GM23338 (cell line): Measurements from ENCODE around the gene PTPRN2. TPM values are rescaled to one million over a fixed set of nuclear protein-coding genes. Genes with fewer than 3 reads are reported as not detected.

Source experiments
- ATAC-seq: fragments of 200-7000 bp; cut with Tn5 transposase; 3 replicates; pipeline ENCODE4 v1.9.1; 2020
- DNase-seq: peaks from one replicate; pipeline ENCODE4 v3.0.0-alpha.2; 2015; ENCODE audit warnings: low spot score
- H2AFZ ChIP-seq: fragments of 200-600 bp; sonication (generic); 2 replicates; pipeline ENCODE4 v1.8.0; 2016; ENCODE audit warnings: antibody characterized with exemption, mild to moderate bottlenecking, moderate library complexity
- H3F3A ChIP-seq: fragments of 200-600 bp; sonication (generic); replicated peaks from 2 replicates; pipeline ENCODE4 v1.8.0; 2017; ENCODE audit warnings: antibody characterized with exemption, mixed run types, low read depth
- H3K27ac ChIP-seq: fragments of 200-600 bp; sonication (generic); 2 replicates; pipeline ENCODE4 v1.6.1; 2016; ENCODE audit warnings: low read depth
- H3K27me3 ChIP-seq: fragments of 200-600 bp; sonication (generic); 2 replicates; pipeline ENCODE4 v1.8.0; 2016; ENCODE audit warnings: mild to moderate bottlenecking, mixed run types, moderate library complexity; ENCODE audit not compliant: insufficient read depth
- H3K36me3 ChIP-seq: fragments of 200-600 bp; sonication (generic); 2 replicates; pipeline ENCODE4 v1.8.0; 2016; ENCODE audit warnings: mild to moderate bottlenecking; ENCODE audit not compliant: insufficient read depth
- H3K4me1 ChIP-seq: fragments of 200-600 bp; sonication (generic); 2 replicates; pipeline ENCODE4 v1.8.0; 2016; ENCODE audit warnings: mild to moderate bottlenecking, moderate library complexity; ENCODE audit not compliant: insufficient read depth
- H3K4me2 ChIP-seq: fragments of 200-600 bp; sonication (generic); 2 replicates; pipeline ENCODE4 v1.7.1; 2017; ENCODE audit warnings: mixed run types
- H3K4me3 ChIP-seq: fragments of 200-600 bp; sonication (generic); 2 replicates; pipeline ENCODE4 v1.6.1; 2016; ENCODE audit warnings: mixed run types
- H3K79me2 ChIP-seq: fragments of 200-600 bp; sonication (generic); replicated peaks from 2 replicates; pipeline ENCODE4 v1.8.0; 2017; ENCODE audit warnings: mild to moderate bottlenecking; ENCODE audit not compliant: insufficient read depth
- H3K9me2 ChIP-seq: fragments of 200-600 bp; sonication (generic); 2 replicates; pipeline ENCODE4 v1.8.0; 2017; ENCODE audit not compliant: insufficient read depth
- H4K20me1 ChIP-seq: fragments of 200-600 bp; sonication (generic); replicated peaks from 2 replicates; pipeline ENCODE4 v1.8.0; 2017; ENCODE audit warnings: mild to moderate bottlenecking; ENCODE audit not compliant: insufficient read depth
- H3K27ac Mint-ChIP-seq: 2 replicates; pipeline ENCODE4 v1.8.0; 2020; ENCODE audit warnings: inconsistent platforms, mild to moderate bottlenecking, moderate library complexity, mixed read lengths
- H3K27me3 Mint-ChIP-seq: 3 replicates; pipeline ENCODE4 v1.8.0; 2022; ENCODE audit warnings: low read depth, mild to moderate bottlenecking, moderate library complexity, mixed read lengths, inconsistent platforms; ENCODE audit not compliant: insufficient read depth, poor library complexity
- H3K36me3 Mint-ChIP-seq: 3 replicates; pipeline ENCODE4 v1.8.0; 2021; ENCODE audit warnings: low read depth, mild to moderate bottlenecking, inconsistent platforms, moderate library complexity, mixed read lengths
- H3K4me1 Mint-ChIP-seq: 3 replicates; pipeline ENCODE4 v1.8.0; 2020; ENCODE audit warnings: mild to moderate bottlenecking, inconsistent platforms, mixed read lengths
- H3K4me3 Mint-ChIP-seq: 3 replicates; pipeline ENCODE4 v1.8.0; 2021; ENCODE audit warnings: moderate library complexity, mild to moderate bottlenecking, inconsistent platforms, mixed read lengths
- H3K9me3 Mint-ChIP-seq: 3 replicates; pipeline ENCODE4 v1.8.0; 2020; ENCODE audit warnings: moderate library complexity, mild to moderate bottlenecking, inconsistent platforms, mixed read lengths
- CREB1 ChIP-seq: fragments of 250-450 bp; sonication (Bioruptor Pico); IDR thresholded peaks from 2 replicates; pipeline ENCODE4 v1.5.0; 2020; ENCODE audit warnings: low read depth, mild to moderate bottlenecking, moderate library complexity
- EZH2 ChIP-seq: fragments of 200-600 bp; sonication (generic); IDR thresholded peaks from one replicate; pipeline ENCODE4 v1.8.0; 2017; ENCODE audit warnings: antibody characterized with exemption, mild to moderate bottlenecking, low read depth; ENCODE audit not compliant: unreplicated experiment
- EZH2phosphoT487 ChIP-seq: fragments of 200-600 bp; sonication (generic); IDR thresholded peaks from one replicate; pipeline ENCODE4 v1.8.1; 2018; ENCODE audit warnings: antibody characterized with exemption; ENCODE audit not compliant: unreplicated experiment
- JUNB ChIP-seq: IDR thresholded peaks from one replicate; pipeline ENCODE4 v1.6.1; 2016; ENCODE audit warnings: antibody characterized with exemption; ENCODE audit not compliant: unreplicated experiment
- ZNF331 ChIP-seq: fragments of 250-450 bp; sonication (Bioruptor Pico); IDR thresholded peaks from 2 replicates; pipeline ENCODE4 v1.5.0; 2020; ENCODE audit warnings: low read depth, mild to moderate bottlenecking, moderate library complexity
- polyA plus RNA-seq: library from polyadenylated mRNA; unstranded; fragments of >200 nt; fragmentation: Nextera tagmentation; extraction: Ambion mirVana; gene quantifications from 2 replicates; pipeline ENCODE4 v1.2.1, GENCODE V29; 2016
- total RNA-seq: library from RNA; depleted of rRNA; stranded (reverse); fragments of >200 nt; shearing (Covaris generic); gene quantifications from 2 replicates; pipeline ENCODE4 v1.2.3, GENCODE V29; 2014
- TF ChIP-seq, protein P1 (sequence below): fragments of 250-450 bp; sonication (Bioruptor Pico); IDR thresholded peaks from 2 replicates; pipeline ENCODE4 v1.5.0; 2020; ENCODE audit warnings: mild to moderate bottlenecking, moderate library complexity

PTPRN2 gene
- total and polyA plus RNA-seq, 2 experiments from 2014 or later: 0.87 to 4.0 TPM

- TF ChIP-seq, protein P1, sequence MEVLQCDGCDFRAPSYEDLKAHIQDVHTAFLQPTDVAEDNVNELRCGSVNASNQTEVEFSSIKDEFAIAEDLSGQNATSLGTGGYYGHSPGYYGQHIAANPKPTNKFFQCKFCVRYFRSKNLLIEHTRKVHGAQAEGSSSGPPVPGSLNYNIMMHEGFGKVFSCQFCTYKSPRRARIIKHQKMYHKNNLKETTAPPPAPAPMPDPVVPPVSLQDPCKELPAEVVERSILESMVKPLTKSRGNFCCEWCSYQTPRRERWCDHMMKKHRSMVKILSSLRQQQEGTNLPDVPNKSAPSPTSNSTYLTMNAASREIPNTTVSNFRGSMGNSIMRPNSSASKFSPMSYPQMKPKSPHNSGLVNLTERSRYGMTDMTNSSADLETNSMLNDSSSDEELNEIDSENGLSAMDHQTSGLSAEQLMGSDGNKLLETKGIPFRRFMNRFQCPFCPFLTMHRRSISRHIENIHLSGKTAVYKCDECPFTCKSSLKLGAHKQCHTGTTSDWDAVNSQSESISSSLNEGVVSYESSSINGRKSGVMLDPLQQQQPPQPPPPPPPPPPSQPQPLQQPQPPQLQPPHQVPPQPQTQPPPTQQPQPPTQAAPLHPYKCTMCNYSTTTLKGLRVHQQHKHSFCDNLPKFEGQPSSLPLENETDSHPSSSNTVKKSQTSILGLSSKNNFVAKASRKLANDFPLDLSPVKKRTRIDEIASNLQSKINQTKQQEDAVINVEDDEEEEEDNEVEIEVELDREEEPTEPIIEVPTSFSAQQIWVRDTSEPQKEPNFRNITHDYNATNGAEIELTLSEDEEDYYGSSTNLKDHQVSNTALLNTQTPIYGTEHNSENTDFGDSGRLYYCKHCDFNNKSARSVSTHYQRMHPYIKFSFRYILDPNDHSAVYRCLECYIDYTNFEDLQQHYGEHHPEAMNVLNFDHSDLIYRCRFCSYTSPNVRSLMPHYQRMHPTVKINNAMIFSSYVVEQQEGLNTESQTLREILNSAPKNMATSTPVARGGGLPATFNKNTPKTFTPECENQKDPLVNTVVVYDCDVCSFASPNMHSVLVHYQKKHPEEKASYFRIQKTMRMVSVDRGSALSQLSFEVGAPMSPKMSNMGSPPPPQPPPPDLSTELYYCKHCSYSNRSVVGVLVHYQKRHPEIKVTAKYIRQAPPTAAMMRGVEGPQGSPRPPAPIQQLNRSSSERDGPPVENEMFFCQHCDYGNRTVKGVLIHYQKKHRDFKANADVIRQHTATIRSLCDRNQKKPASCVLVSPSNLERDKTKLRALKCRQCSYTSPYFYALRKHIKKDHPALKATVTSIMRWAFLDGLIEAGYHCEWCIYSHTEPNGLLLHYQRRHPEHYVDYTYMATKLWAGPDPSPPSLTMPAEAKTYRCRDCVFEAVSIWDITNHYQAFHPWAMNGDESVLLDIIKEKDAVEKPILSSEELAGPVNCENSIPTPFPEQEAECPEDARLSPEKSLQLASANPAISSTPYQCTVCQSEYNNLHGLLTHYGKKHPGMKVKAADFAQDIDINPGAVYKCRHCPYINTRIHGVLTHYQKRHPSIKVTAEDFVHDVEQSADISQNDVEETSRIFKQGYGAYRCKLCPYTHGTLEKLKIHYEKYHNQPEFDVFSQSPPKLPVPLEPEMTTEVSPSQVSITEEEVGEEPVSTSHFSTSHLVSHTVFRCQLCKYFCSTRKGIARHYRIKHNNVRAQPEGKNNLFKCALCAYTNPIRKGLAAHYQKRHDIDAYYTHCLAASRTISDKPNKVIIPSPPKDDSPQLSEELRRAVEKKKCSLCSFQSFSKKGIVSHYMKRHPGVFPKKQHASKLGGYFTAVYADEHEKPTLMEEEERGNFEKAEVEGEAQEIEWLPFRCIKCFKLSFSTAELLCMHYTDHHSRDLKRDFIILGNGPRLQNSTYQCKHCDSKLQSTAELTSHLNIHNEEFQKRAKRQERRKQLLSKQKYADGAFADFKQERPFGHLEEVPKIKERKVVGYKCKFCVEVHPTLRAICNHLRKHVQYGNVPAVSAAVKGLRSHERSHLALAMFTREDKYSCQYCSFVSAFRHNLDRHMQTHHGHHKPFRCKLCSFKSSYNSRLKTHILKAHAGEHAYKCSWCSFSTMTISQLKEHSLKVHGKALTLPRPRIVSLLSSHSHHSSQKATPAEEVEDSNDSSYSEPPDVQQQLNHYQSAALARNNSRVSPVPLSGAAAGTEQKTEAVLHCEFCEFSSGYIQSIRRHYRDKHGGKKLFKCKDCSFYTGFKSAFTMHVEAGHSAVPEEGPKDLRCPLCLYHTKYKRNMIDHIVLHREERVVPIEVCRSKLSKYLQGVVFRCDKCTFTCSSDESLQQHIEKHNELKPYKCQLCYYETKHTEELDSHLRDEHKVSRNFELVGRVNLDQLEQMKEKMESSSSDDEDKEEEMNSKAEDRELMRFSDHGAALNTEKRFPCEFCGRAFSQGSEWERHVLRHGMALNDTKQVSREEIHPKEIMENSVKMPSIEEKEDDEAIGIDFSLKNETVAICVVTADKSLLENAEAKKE: no peak
- TF ChIP-seq EZH2: no peak
These were observed 49.3 kb downstream of the PTPRN2 start (continued) for GRCh38 chr7:158538156-158538946.

DNA sequence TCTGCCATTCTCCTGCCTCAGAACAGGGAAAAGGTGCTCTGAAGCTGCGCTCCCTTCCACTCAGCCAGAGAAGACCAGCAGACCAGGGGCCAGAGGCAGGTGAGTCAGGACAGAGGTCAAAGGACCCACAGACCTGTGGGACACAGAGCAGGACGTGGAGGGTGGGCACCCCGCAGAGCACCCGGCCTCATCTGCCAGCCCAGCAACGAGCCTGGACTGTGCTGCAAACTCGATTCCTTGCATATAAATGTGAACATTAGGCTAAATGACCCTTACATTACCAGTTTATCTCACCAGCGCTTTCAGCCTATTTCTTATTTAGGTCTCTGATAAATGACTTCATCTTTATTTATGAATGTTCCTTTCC lies 50.1 kb downstream of the PTPRN2 start:
- H3K27me3 Mint-ChIP-seq: peaks cover 11% of the 10 kb centered on the region
- peaks cover 11% of the 10 kb centered on the region for H3K4me1 Mint-ChIP-seq
- peaks cover 5% of the 10 kb centered on the region; the same call in 1 of the 2 replicates for H3K9me2 ChIP-seq
- no peak overlapping the region for H2AFZ ChIP-seq
- H3K9me3 Mint-ChIP-seq: peaks cover 84% of the 10 kb centered on the region
- H3K27ac Mint-ChIP-seq: no peak overlapping the region
- DNase-seq: no peak
- H3K27ac ChIP-seq: no peak overlapping the region
- H3K4me2 ChIP-seq: no peak overlapping the region
- peak; percentile 18; the same call in 1 of the 3 replicates for ATAC-seq
- peaks cover 30% of the 10 kb centered on the region for H3K36me3 Mint-ChIP-seq
- H3K36me3 ChIP-seq: no peaks in the 10 kb centered on the region
- no peaks in the 10 kb centered on the region for H3K27me3 ChIP-seq
- H3F3A ChIP-seq: 0 out of 2 replicates have a peak, but pooled peaks cover 2% of the 10 kb centered on the region
- no peak overlapping the region for H3K4me3 ChIP-seq
- no peaks in the 10 kb centered on the region for H4K20me1 ChIP-seq
- no peaks in the 10 kb centered on the region for H3K79me2 ChIP-seq
- no peak overlapping the region for H3K4me3 Mint-ChIP-seq
- H3K4me1 ChIP-seq: peaks cover 4% of the 10 kb centered on the region; the same call in 1 of the 2 replicates
- TF ChIP-seq EZH2 (no peak), CREB1 (CRISPR knock-in tag) (no peak), JUNB (no peak), EZH2phosphoT487 (no peak), ZNF331 (no peak)
- TF ChIP-seq, protein P1: no peak
